Neural progenitor cell (in vitro differentiated cells): ENCODE data around the gene SLC34A2. TPM values are rescaled to one million over a fixed set of nuclear protein-coding genes. Genes with fewer than 3 reads are reported as not detected.

ENCODE experiments used
- DNase-seq: peaks from one replicate; pipeline ENCODE4 v3.0.0-alpha.2; 2016; ENCODE audit warnings: low spot score
- H2AFZ ChIP-seq: fragments of 200-600 bp; sonication (generic); replicated peaks from 2 replicates; pipeline ENCODE4 v1.6.1; 2016; ENCODE audit warnings: antibody characterized with exemption
- H3F3A ChIP-seq: fragments of 200-600 bp; sonication (generic); 2 replicates; pipeline ENCODE4 v1.6.1; 2016; ENCODE audit warnings: antibody characterized with exemption, low read depth
- H3K27ac ChIP-seq: fragments of 200-600 bp; sonication (generic); 2 replicates; pipeline ENCODE4 v1.5.1; 2016; ENCODE audit warnings: mild to moderate bottlenecking
- H3K27me3 ChIP-seq: fragments of 200-600 bp; sonication (generic); 2 replicates; pipeline ENCODE4 v1.6.1; 2016; ENCODE audit warnings: mild to moderate bottlenecking, moderate library complexity
- H3K36me3 ChIP-seq: fragments of 200-600 bp; sonication (generic); 2 replicates; pipeline ENCODE4 v1.5.1; 2016
- H3K4me1 ChIP-seq: fragments of 200-600 bp; sonication (generic); 2 replicates; pipeline ENCODE4 v1.6.1; 2016; ENCODE audit warnings: mixed run types
- H3K4me2 ChIP-seq: fragments of 200-600 bp; sonication (generic); 2 replicates; pipeline ENCODE4 v1.6.1; 2016
- H3K4me3 ChIP-seq: fragments of 200-600 bp; sonication (generic); 2 replicates; pipeline ENCODE4 v1.5.1; 2016
- H3K79me2 ChIP-seq: fragments of 200-600 bp; sonication (generic); 2 replicates; pipeline ENCODE4 v1.6.1; 2016; ENCODE audit warnings: low read depth
- H3K9ac ChIP-seq: fragments of 200-600 bp; sonication (generic); 2 replicates; pipeline ENCODE4 v1.6.1; 2016
- H3K9me3 ChIP-seq: fragments of 200-600 bp; sonication (generic); 2 replicates; pipeline ENCODE4 v1.5.1; 2016; ENCODE audit warnings: low read depth
- H4K20me1 ChIP-seq: fragments of 200-600 bp; sonication (generic); 2 replicates; pipeline ENCODE4 v1.6.1; 2016; ENCODE audit warnings: low read depth
- H3K27ac Mint-ChIP-seq: 3 replicates; pipeline ENCODE4 v1.8.0; 2021; ENCODE audit warnings: mixed read lengths
- H3K27me3 Mint-ChIP-seq: 2 replicates; pipeline ENCODE4 v1.8.0; 2022; ENCODE audit warnings: low read depth, mild to moderate bottlenecking, inconsistent platforms, moderate library complexity, mixed read lengths; ENCODE audit not compliant: insufficient read depth
- H3K36me3 Mint-ChIP-seq: 3 replicates; pipeline ENCODE4 v1.8.0; 2021; ENCODE audit warnings: mixed read lengths
- H3K4me1 Mint-ChIP-seq: 3 replicates; pipeline ENCODE4 v1.8.0; 2021; ENCODE audit warnings: mixed read lengths
- H3K4me3 Mint-ChIP-seq: 3 replicates; pipeline ENCODE4 v1.8.0; 2021; ENCODE audit warnings: mild to moderate bottlenecking, moderate library complexity, mixed read lengths
- H3K9me3 Mint-ChIP-seq: 3 replicates; pipeline ENCODE4 v1.8.0; 2020; ENCODE audit warnings: mixed read lengths
- CTCF ChIP-seq: fragments of 200-600 bp; sonication (generic); IDR thresholded peaks from 2 replicates; pipeline ENCODE4 v1.5.1; 2017; ENCODE audit warnings: antibody characterized with exemption, mild to moderate bottlenecking
- EZH2 ChIP-seq: fragments of 200-600 bp; sonication (generic); IDR thresholded peaks from 2 replicates; pipeline ENCODE4 v1.6.1; 2017; ENCODE audit warnings: antibody characterized with exemption, mild to moderate bottlenecking, moderate library complexity
- EZH2phosphoT487 ChIP-seq: fragments of 200-600 bp; sonication (generic); IDR thresholded peaks from 2 replicates; pipeline ENCODE4 v1.6.1; 2017; ENCODE audit warnings: antibody characterized with exemption
- total RNA-seq: library from RNA; depleted of rRNA; stranded (reverse); fragments of >200 nt; gene quantifications from 2 replicates; pipeline ENCODE4 v1.2.3, GENCODE V29; 2015; ENCODE audit warnings: low replicate concordance

Gene SLC34A2
- total RNA-seq, 1 donor from 2014 or later = not detected

- no peaks in the 10 kb centered on the region for H4K20me1 ChIP-seq
- peaks cover 3% of the 10 kb centered on the region for H3K27me3 ChIP-seq
- no peak overlapping the region for H3K4me2 ChIP-seq
- no peak overlapping the region for H2AFZ ChIP-seq
- H3K36me3 ChIP-seq = no peaks in the 10 kb centered on the region
- H3K9me3 Mint-ChIP-seq = peaks cover 18% of the 10 kb centered on the region
- TF ChIP-seq EZH2 = no peak
- no peak for TF ChIP-seq EZH2phosphoT487
- H3K79me2 ChIP-seq = no peaks in the 10 kb centered on the region
- no peak overlapping the region for H3K4me3 Mint-ChIP-seq
- H3K9me3 ChIP-seq = no peaks in the 10 kb centered on the region
- H3K9ac ChIP-seq = no peak overlapping the region
- no peaks in the 10 kb centered on the region for H3F3A ChIP-seq
- H3K4me1 Mint-ChIP-seq = peaks cover 8% of the 10 kb centered on the region
- H3K36me3 Mint-ChIP-seq = no peaks in the 10 kb centered on the region
- no peak overlapping the region for H3K4me3 ChIP-seq
- no peak for DNase-seq
- no peak overlapping the region for H3K27ac ChIP-seq
- H3K27ac Mint-ChIP-seq = no peak overlapping the region
- H3K27me3 Mint-ChIP-seq = peaks cover 2% of the 10 kb centered on the region
- peaks cover 11% of the 10 kb centered on the region for H3K4me1 ChIP-seq
Measured at GRCh38 chr4:25694466-25694865, 38.8 kb downstream of the SLC34A2 start.

- no peak overlapping the region for H3K4me3 ChIP-seq
- no peak for DNase-seq
- no peak overlapping the region for H2AFZ ChIP-seq
- Mint-ChIP-seq H3K4me1 (peaks cover 8% of the 10 kb centered on the region), H3K9me3 (peaks cover 10% of the 10 kb centered on the region), H3K4me3 (no peak overlapping the region), H3K27ac (no peak overlapping the region), H3K27me3 (peaks cover 2% of the 10 kb centered on the region), H3K36me3 (no peaks in the 10 kb centered on the region)
- TF ChIP-seq EZH2phosphoT487 (no peak), EZH2 (no peak), CTCF (no peak)
- peaks cover 3% of the 10 kb centered on the region for H3K27me3 ChIP-seq
- no peaks in the 10 kb centered on the region for H4K20me1 ChIP-seq
- H3F3A ChIP-seq = no peaks in the 10 kb centered on the region
- no peaks in the 10 kb centered on the region for H3K36me3 ChIP-seq
- H3K79me2 ChIP-seq = no peaks in the 10 kb centered on the region
- H3K4me2 ChIP-seq = no peak overlapping the region
- H3K9me3 ChIP-seq = no peaks in the 10 kb centered on the region
- no peak overlapping the region for H3K27ac ChIP-seq
- H3K9ac ChIP-seq = no peak overlapping the region
- H3K4me1 ChIP-seq = peaks cover 11% of the 10 kb centered on the region
Measured at GRCh38 chr4:25696409-25696808, 40.8 kb downstream of the SLC34A2 start.

GRCh38 chr4:25697516-25697915 is 41.9 kb downstream of the SLC34A2 start:
- peaks cover 2% of the 10 kb centered on the region for H3K27me3 Mint-ChIP-seq

More at GRCh38 chr4:25697516-25697915, 41.9 kb downstream of the SLC34A2 start:
- no peaks in the 10 kb centered on the region for H3K9me3 ChIP-seq
- DNase-seq = no peak
- H3K4me3 ChIP-seq = no peak overlapping the region
- H3K4me1 ChIP-seq = peaks cover 11% of the 10 kb centered on the region
- no peaks in the 10 kb centered on the region for H3K79me2 ChIP-seq
- Mint-ChIP-seq H3K9me3 (peaks cover 4% of the 10 kb centered on the region), H3K4me3 (no peak overlapping the region), H3K36me3 (no peaks in the 10 kb centered on the region), H3K27ac (no peak overlapping the region), H3K4me1 (peaks cover 8% of the 10 kb centered on the region)
- TF ChIP-seq CTCF (no peak), EZH2phosphoT487 (no peak), EZH2 (no peak)
- peaks cover 3% of the 10 kb centered on the region for H3K27me3 ChIP-seq
- no peaks in the 10 kb centered on the region for H4K20me1 ChIP-seq
- no peaks in the 10 kb centered on the region for H3K36me3 ChIP-seq
- no peak overlapping the region for H3K4me2 ChIP-seq
- H3K9ac ChIP-seq = no peak overlapping the region
- H3F3A ChIP-seq = no peaks in the 10 kb centered on the region
- no peak overlapping the region for H3K27ac ChIP-seq
- H2AFZ ChIP-seq = no peak overlapping the region
